ENCODE measurements around the gene COASY. TPM values are rescaled to one million over a fixed set of nuclear protein-coding genes. Genes with fewer than 3 reads are reported as not detected.
A peak's percentile ranks its signal among the peaks of the same experiment; 100 is the strongest.

Gene COASY
- total RNA-seq, 1 donor from 2014 or later: 52.0 TPM

GRCh38 chr17:42603318-42603717 is 41.4 kb downstream of the COASY start:
- H3K4me1 Mint-ChIP-seq (ENCODE audit: low read depth, unreplicated experiment): peaks cover 9% of the 10 kb centered on the region
- peaks cover 65% of the 10 kb centered on the region for H4K20me1 ChIP-seq (ENCODE audit: insufficient read depth, low read length)
- DNase-seq (ENCODE audit: low read depth) (no peak), FAIRE-seq (no peak)
- no peaks in the 10 kb centered on the region for H3K27me3 Mint-ChIP-seq (ENCODE audit: low read depth, unreplicated experiment)
- TF ChIP-seq EZH2 (IDR thresholded peaks at IDR 0.05; ENCODE audit: insufficient read depth, low read length) (no peak), CTCF (IDR thresholded peaks at IDR 0.05; ENCODE audit: insufficient read depth, low read depth, low read length) (no peak)
- H3K4me2 ChIP-seq (ENCODE audit: low read length): no peak overlapping the region
- H2AFZ ChIP-seq (ENCODE audit: low read depth, low read length): no peak overlapping the region
- peaks cover 89% of the 10 kb centered on the region for H3K79me2 ChIP-seq (ENCODE audit: insufficient read depth, low read length)
- H3K27ac Mint-ChIP-seq (ENCODE audit: unreplicated experiment): no peak overlapping the region
- H3K4me3 Mint-ChIP-seq (ENCODE audit: unreplicated experiment): no peak overlapping the region
- H3K36me3 Mint-ChIP-seq (ENCODE audit: low read depth, unreplicated experiment): peaks cover 4% of the 10 kb centered on the region
- no peaks in the 10 kb centered on the region for H3K27me3 ChIP-seq (ENCODE audit: insufficient read depth, low read length)
- no peak overlapping the region for H3K4me3 ChIP-seq (ENCODE audit: insufficient read depth, low read depth, low read length)
- H3K36me3 ChIP-seq (ENCODE audit: insufficient read depth, low read length): no peaks in the 10 kb centered on the region
- H3K4me1 ChIP-seq (ENCODE audit: insufficient read depth, low read length): peaks cover 5% of the 10 kb centered on the region
- H3K27ac ChIP-seq (ENCODE audit: low read depth, low read length): no peak overlapping the region
- H3K9ac ChIP-seq (ENCODE audit: low read length): no peak overlapping the region
- no peaks in the 10 kb centered on the region for H3K9me3 ChIP-seq (ENCODE audit: insufficient read depth, low read depth, low read length)
- no peaks in the 10 kb centered on the region for H3K9me3 Mint-ChIP-seq (ENCODE audit: unreplicated experiment)

GRCh38 chr17:42607769-42608168 is 45.8 kb downstream of the COASY start:
- FAIRE-seq: no peak

More at GRCh38 chr17:42607769-42608168, 45.8 kb downstream of the COASY start:
- Histone ChIP-seq H3K9me3 (ENCODE audit: insufficient read depth, low read depth, low read length) (no peaks in the 10 kb centered on the region), H3K27ac (ENCODE audit: low read depth, low read length) (no peak overlapping the region), H3K9ac (ENCODE audit: low read length) (peak overlapping the region; percentile 92), H2AFZ (ENCODE audit: low read depth, low read length) (no peak overlapping the region), H3K27me3 (ENCODE audit: insufficient read depth, low read length) (no peaks in the 10 kb centered on the region), H3K4me1 (ENCODE audit: insufficient read depth, low read length) (peaks cover 10% of the 10 kb centered on the region), H3K4me3 (ENCODE audit: insufficient read depth, low read depth, low read length) (peak overlapping the region; percentile 87), H3K36me3 (ENCODE audit: insufficient read depth, low read length) (peaks cover 6% of the 10 kb centered on the region), H3K4me2 (ENCODE audit: low read length) (peak overlapping the region; percentile 85), H4K20me1 (ENCODE audit: insufficient read depth, low read length) (peaks cover 45% of the 10 kb centered on the region), H3K79me2 (ENCODE audit: insufficient read depth, low read length) (peaks cover 68% of the 10 kb centered on the region)
- H3K36me3 Mint-ChIP-seq (ENCODE audit: low read depth, unreplicated experiment): peaks cover 4% of the 10 kb centered on the region
- H3K27me3 Mint-ChIP-seq (ENCODE audit: low read depth, unreplicated experiment): no peaks in the 10 kb centered on the region
- H3K4me3 Mint-ChIP-seq (ENCODE audit: unreplicated experiment): peak overlapping the region; percentile 97
- H3K4me1 Mint-ChIP-seq (ENCODE audit: low read depth, unreplicated experiment): peaks cover 9% of the 10 kb centered on the region
- TF ChIP-seq CTCF (IDR thresholded peaks at IDR 0.05; ENCODE audit: insufficient read depth, low read depth, low read length): no peak
- TF ChIP-seq EZH2 (IDR thresholded peaks at IDR 0.05; ENCODE audit: insufficient read depth, low read length): no peak
- peak overlapping the region; percentile 26 for H3K27ac Mint-ChIP-seq (ENCODE audit: unreplicated experiment)
- H3K9me3 Mint-ChIP-seq (ENCODE audit: unreplicated experiment): no peaks in the 10 kb centered on the region
- no peak for DNase-seq (ENCODE audit: low read depth)

Data from astrocyte (in vitro differentiated cells and primary cell).